H1 (cell line): ENCODE data around the gene OR2T11. TPM values are rescaled to one million over a fixed set of nuclear protein-coding genes. Genes with fewer than 3 reads are reported as not detected.

ENCODE experiments used
- CTCF ChIA-PET: fragments of 300-600 bp; sonication (Branson Sonifier 250); formaldehyde crosslinking; loops from one replicate; lab custom pipeline; 2021; ENCODE audit not compliant: partially characterized antibody; lab: Charles Lee
- POLR2A ChIA-PET: fragments of 300-600 bp; sonication (Branson Sonifier 250); formaldehyde crosslinking; loops from one replicate; lab custom pipeline; 2021; ENCODE audit warnings: inconsistent platforms; ENCODE audit not compliant: partially characterized antibody; lab: Charles Lee
- DNase-seq, 2 experiments: peaks; one replicate each; pipeline versions ENCODE4 v3.0.0 to v3.0.0-alpha.2; 2010 to 2022; ENCODE audit warnings: low spot score in 2 of 2, low read depth in 1 of 2, mixed read lengths in 1 of 2
- FAIRE-seq: peaks from 2 replicates; lab custom pipeline; 2011; peaks lifted over from hg19 to GRCh38; lab: Jason Lieb, UNC
- H2AFZ ChIP-seq: 2 replicates; pipeline ENCODE4 v1.8.1; 2012; ENCODE audit warnings: low read length, inconsistent platforms
- H2AK5ac ChIP-seq: 2 replicates; pipeline ENCODE4 v1.6.1; 2013; ENCODE audit warnings: low read depth, low read length
- H2BK120ac ChIP-seq: replicated peaks from 2 replicates; pipeline ENCODE3; 2013; ENCODE audit warnings: low read depth, low read length, inconsistent platforms
- H2BK12ac ChIP-seq: 2 replicates; pipeline ENCODE4 v1.6.1; 2013; ENCODE audit warnings: low read depth, low read length
- H2BK15ac ChIP-seq: 2 replicates; pipeline ENCODE4 v1.6.1; 2013; ENCODE audit warnings: low read length
- H2BK20ac ChIP-seq: 2 replicates; pipeline ENCODE4 v1.6.1; 2013; ENCODE audit warnings: low read length
- H2BK5ac ChIP-seq: 2 replicates; pipeline ENCODE4 v1.6.1; 2013; ENCODE audit warnings: low read depth, low read length
- H3K14ac ChIP-seq: 2 replicates; pipeline ENCODE4 v1.6.1; 2013; ENCODE audit warnings: inconsistent platforms; ENCODE audit not compliant: insufficient read length
- H3K18ac ChIP-seq: 2 replicates; pipeline ENCODE4 v1.6.1; 2013; ENCODE audit warnings: low read length; ENCODE audit errors: extremely low read depth
- H3K23ac ChIP-seq: 2 replicates; pipeline ENCODE4 v1.6.1; 2013; ENCODE audit warnings: inconsistent platforms; ENCODE audit not compliant: insufficient read length
- H3K23me2 ChIP-seq: 2 replicates; pipeline ENCODE4 v1.6.1; 2013; ENCODE audit warnings: low read depth, low read length
- H3K27ac ChIP-seq: 2 replicates; pipeline ENCODE4 v1.6.1; 2011; ENCODE audit warnings: low read depth, low read length, inconsistent platforms
- H3K27me3 ChIP-seq, 4 experiments: replicated peaks in 1 of 4; 1 replicate in 1 of 4; 2 replicates in 3 of 4; pipeline versions ENCODE4 v1.6.1 to v1.8.1; 2011 to 2013; ENCODE audit warnings: low read length in 3 of 4, mild to moderate bottlenecking in 3 of 4, inconsistent platforms in 2 of 4, mixed read lengths in 2 of 4, moderate library complexity in 1 of 4; ENCODE audit not compliant: control insufficient read depth in 3 of 4, insufficient read depth in 3 of 4; ENCODE audit errors: extremely low read depth in 1 of 4
- H3K36me3 ChIP-seq, 4 experiments: 2 replicates each; pipeline versions ENCODE4 v1.6.1 to v1.8.1; 2011 to 2013; ENCODE audit warnings: mild to moderate bottlenecking in 4 of 4, low read length in 3 of 4, moderate library complexity in 2 of 4, control low read depth in 1 of 4, inconsistent platforms in 1 of 4; ENCODE audit not compliant: insufficient read depth in 4 of 4, control insufficient read depth in 2 of 4
- H3K4ac ChIP-seq: replicated peaks from 2 replicates; pipeline ENCODE3; 2013; ENCODE audit warnings: low read length, low read depth, mixed read lengths, inconsistent platforms; ENCODE audit not compliant: insufficient read length
- H3K4me1 ChIP-seq, 4 experiments: replicated peaks in 1 of 4; 1 replicate in 1 of 4; 2 replicates in 3 of 4; pipeline versions ENCODE4 v1.6.1 to v1.8.1; 2011 to 2013; ENCODE audit warnings: low read length in 3 of 4, inconsistent platforms in 2 of 4, mixed read lengths in 1 of 4; ENCODE audit not compliant: insufficient read depth in 4 of 4, control insufficient read depth in 3 of 4
- H3K4me2 ChIP-seq, 2 experiments: 2 replicates each; pipeline versions ENCODE4 v1.6.1 to v1.8.1; 2011 to 2013; ENCODE audit warnings: low read depth in 2 of 2, low read length in 2 of 2, control low read depth in 1 of 2, inconsistent platforms in 1 of 2, mild to moderate bottlenecking in 1 of 2; ENCODE audit not compliant: insufficient read depth in 1 of 2
- H3K4me3 ChIP-seq, 4 experiments: fragments of 200-600, 300-600 bp in 1 of 4; sonication (generic), shearing (Covaris generic), sonication (Bioruptor Twin) in 1 of 4; 2 replicates each; pipeline versions ENCODE4 v1.5.1 to v1.8.1; 2011 to 2016; ENCODE audit warnings: low read length in 4 of 4, low read depth in 3 of 4, control low read depth in 2 of 4, inconsistent platforms in 2 of 4, mild to moderate bottlenecking in 2 of 4, mixed read lengths in 1 of 4, moderate library complexity in 1 of 4; ENCODE audit not compliant: insufficient read depth in 2 of 4; ENCODE audit errors: extremely low read depth in 1 of 4
- H3K56ac ChIP-seq: replicated peaks from 2 replicates; pipeline ENCODE3; 2013; ENCODE audit warnings: low read depth, mild to moderate bottlenecking, mixed read lengths, low read length, inconsistent platforms; ENCODE audit not compliant: insufficient read length
- H3K79me1 ChIP-seq: 2 replicates; pipeline ENCODE4 v1.6.1; 2013; ENCODE audit warnings: low read depth, low read length, control low read depth
- H3K79me2 ChIP-seq, 2 experiments: 2 replicates each; pipeline versions ENCODE4 v1.6.1 to v1.8.1; 2012 to 2013; ENCODE audit warnings: low read length in 2 of 2, mild to moderate bottlenecking in 2 of 2, inconsistent platforms in 1 of 2; ENCODE audit not compliant: insufficient read depth in 2 of 2, control insufficient read depth in 1 of 2
- H3K9ac ChIP-seq, 4 experiments: replicated peaks in 1 of 4; 1 replicate in 1 of 4; 2 replicates in 3 of 4; pipeline versions ENCODE4 v1.6.1 to v1.8.1; 2011 to 2013; ENCODE audit warnings: low read depth in 3 of 4, low read length in 3 of 4, control low read depth in 2 of 4, mild to moderate bottlenecking in 2 of 4, moderate library complexity in 2 of 4, inconsistent platforms in 1 of 4; ENCODE audit errors: extremely low read depth in 1 of 4
- H3K9me3 ChIP-seq, 2 experiments: 2 replicates each; pipeline versions ENCODE4 v1.6.1 to v1.8.1; 2012 to 2013; ENCODE audit warnings: mild to moderate bottlenecking in 2 of 2, moderate library complexity in 2 of 2, control low read depth in 1 of 2, inconsistent platforms in 1 of 2, low read depth in 1 of 2, low read length in 1 of 2, mixed read lengths in 1 of 2; ENCODE audit not compliant: insufficient read depth in 2 of 2
- H4K20me1 ChIP-seq, 2 experiments: replicated peaks in 1 of 2; 2 replicates each; pipeline versions ENCODE3 to v1.8.1; 2011 to 2013; ENCODE audit warnings: inconsistent platforms in 2 of 2, low read length in 2 of 2, mild to moderate bottlenecking in 1 of 2; ENCODE audit not compliant: insufficient read depth in 2 of 2, control insufficient read depth in 1 of 2
- H4K5ac ChIP-seq: 2 replicates; pipeline ENCODE4 v1.6.1; 2013; ENCODE audit warnings: low read length, low read depth, mixed read lengths, inconsistent platforms; ENCODE audit not compliant: insufficient read length
- H4K8ac ChIP-seq: 2 replicates; pipeline ENCODE4 v1.8.0; 2013; ENCODE audit warnings: mild to moderate bottlenecking, moderate library complexity, low read length, inconsistent platforms; ENCODE audit not compliant: insufficient read depth; ENCODE audit errors: extremely low read depth
- H4K91ac ChIP-seq: replicated peaks from 2 replicates; pipeline ENCODE3; 2013; ENCODE audit warnings: low read length, mixed read lengths, inconsistent platforms; ENCODE audit not compliant: insufficient read length
- CTBP2 ChIP-seq: IDR thresholded peaks from 2 replicates; pipeline ENCODE4 v1.7.0; 2011; ENCODE audit warnings: borderline replicate concordance, mild to moderate bottlenecking, moderate library complexity, mixed read lengths, low read length; ENCODE audit not compliant: insufficient read depth, insufficient read length
- WGBS, 2 experiments: shearing (Covaris generic) in 1 of 2; methylation state at CpG; one replicate each; pipeline versions ENCODE4 v1.1.6 to v1.1.7; 2013 to 2015; ENCODE audit warnings: low lambda C conversion rate in 2 of 2, mixed read lengths in 2 of 2, inconsistent platforms in 1 of 2, low coverage in 1 of 2, missing lambda C conversion rate in 1 of 2; ENCODE audit not compliant: insufficient replicate concordance in 2 of 2, insufficient coverage in 1 of 2, insufficient read length in 1 of 2; ENCODE audit errors: extremely low coverage in 1 of 2, missing lambda C conversion rate in 1 of 2; 5-methylcytosine and 5-hydroxymethylcytosine counted together
- polyA plus RNA-seq, 7 experiments: library from polyadenylated mRNA; depleted of rRNA in 3 of 7; stranded (reverse) in 5 of 7; unstranded in 2 of 7; fragments of >200 nt in 5 of 7; fragments of 200-250 nt in 2 of 7; gene quantifications; 1 replicate in 5 of 7; 2 replicates in 1 of 7; 4 replicates in 1 of 7; pipeline versions ENCODE4 v1.2.1 to v1.2.3, GENCODE V29; 2011 to 2013; ENCODE audit warnings: missing spikeins in 2 of 7, mixed read lengths in 2 of 7
- total RNA-seq: library from RNA; stranded (reverse); fragmentation: NEBNext Ultra II Directional; extraction: Animal tissue kit (Norgen Biotek cat#: 25700); gene quantifications from 2 replicates; pipeline ENCODE4 v1.2.1, GENCODE V29; 2021

OR2T11 gene
- total and polyA plus RNA-seq, 2 of the 8 experiments (the other 6 are each of a cell fraction or from before 2014, with no cell fraction given) = not detected

- no peak overlapping the region for H2AFZ ChIP-seq
These were observed 35.5 kb downstream of the OR2T11 start for GRCh38 chr1:248599396-248599795.

More at GRCh38 chr1:248599396-248599795, 35.5 kb downstream of the OR2T11 start:
- no peak for TF ChIP-seq CTBP2
- ChIA-PET POLR2A (no interaction called here), CTCF (no interaction called here)
- no peaks in the 10 kb centered on the region for H3K79me2 ChIP-seq
- no peaks in the 10 kb centered on the region for H4K20me1 ChIP-seq
- no peak overlapping the region for H2BK5ac ChIP-seq
- H3K79me1 ChIP-seq = no peaks in the 10 kb centered on the region
- DNase-seq (no peak), FAIRE-seq (no peak)
- H3K18ac ChIP-seq = no peak overlapping the region
- no peak overlapping the region for H2AK5ac ChIP-seq
- no peaks in the 10 kb centered on the region for H3K23me2 ChIP-seq
- H4K91ac ChIP-seq = no peak overlapping the region
- H3K9ac ChIP-seq = no peak overlapping the region
- no peaks in the 10 kb centered on the region for H3K27me3 ChIP-seq
- H3K36me3 ChIP-seq = no peaks in the 10 kb centered on the region
- H2BK15ac ChIP-seq = no peak overlapping the region
- WGBS, 2 experiments = 74% methylated on average over 8 of the region's 8 CpGs; no CpG with 5 or more reads in 1 of the 2 experiments
- no peak overlapping the region for H3K4ac ChIP-seq
- H2BK20ac ChIP-seq = no peak overlapping the region
- no peak overlapping the region for H3K56ac ChIP-seq
- H3K23ac ChIP-seq = no peak overlapping the region
- H3K14ac ChIP-seq = no peak overlapping the region
- H2BK120ac ChIP-seq = no peak overlapping the region
- H4K8ac ChIP-seq = no peak overlapping the region
- H3K4me1 ChIP-seq = no peaks in the 10 kb centered on the region
- peaks cover 46 to 67% of the 10 kb centered on the region in 2 experiments for H3K9me3 ChIP-seq
- H3K4me3 ChIP-seq = no peak overlapping the region
- no peak overlapping the region for H2BK12ac ChIP-seq
- no peak overlapping the region for H3K4me2 ChIP-seq
- no peak overlapping the region for H3K27ac ChIP-seq
- no peak overlapping the region for H4K5ac ChIP-seq
